SJCRH30 (cell line): ENCODE measurements around the gene PARVB. TPM values are rescaled to one million over a fixed set of nuclear protein-coding genes. Genes with fewer than 3 reads are reported as not detected.

Source experiments
- DNase-seq, 2 experiments: peaks; one replicate each; pipeline ENCODE4 v3.0.0-alpha.2; 2015 to 2020
- H3K27ac ChIP-seq: fragments of 250-450 bp; sonication (Bioruptor Pico); 2 replicates; pipeline ENCODE4 v1.5.1; 2020; ENCODE audit warnings: mild to moderate bottlenecking, moderate library complexity
- H3K27me3 ChIP-seq: fragments of 250-450 bp; sonication (Bioruptor Pico); 2 replicates; pipeline ENCODE4 v1.5.1; 2020; ENCODE audit warnings: mild to moderate bottlenecking, moderate library complexity
- H3K36me3 ChIP-seq: fragments of 250-450 bp; sonication (Bioruptor Pico); 2 replicates; pipeline ENCODE4 v1.5.1; 2020; ENCODE audit warnings: mild to moderate bottlenecking, moderate library complexity
- H3K4me1 ChIP-seq: fragments of 250-450 bp; sonication (Bioruptor Pico); 2 replicates; pipeline ENCODE4 v1.5.1; 2020; ENCODE audit warnings: mild to moderate bottlenecking, moderate library complexity
- H3K4me3 ChIP-seq: fragments of 250-450 bp; sonication (Bioruptor Pico); 2 replicates; pipeline ENCODE4 v1.5.1; 2020; ENCODE audit warnings: mild to moderate bottlenecking, moderate library complexity
- H3K9me3 ChIP-seq: fragments of 250-450 bp; sonication (Bioruptor Pico); replicated peaks from 2 replicates; pipeline ENCODE4 v1.5.1; 2020; ENCODE audit warnings: mild to moderate bottlenecking, moderate library complexity
- total RNA-seq: library from RNA; depleted of rRNA; stranded (reverse); fragments of >200 nt; shearing (Covaris generic); gene quantifications from 2 replicates; pipeline ENCODE4 v1.2.3, GENCODE V29; 2014

The PARVB gene
- total RNA-seq, 1 experiment from 2014 or later = not detected

DNA sequence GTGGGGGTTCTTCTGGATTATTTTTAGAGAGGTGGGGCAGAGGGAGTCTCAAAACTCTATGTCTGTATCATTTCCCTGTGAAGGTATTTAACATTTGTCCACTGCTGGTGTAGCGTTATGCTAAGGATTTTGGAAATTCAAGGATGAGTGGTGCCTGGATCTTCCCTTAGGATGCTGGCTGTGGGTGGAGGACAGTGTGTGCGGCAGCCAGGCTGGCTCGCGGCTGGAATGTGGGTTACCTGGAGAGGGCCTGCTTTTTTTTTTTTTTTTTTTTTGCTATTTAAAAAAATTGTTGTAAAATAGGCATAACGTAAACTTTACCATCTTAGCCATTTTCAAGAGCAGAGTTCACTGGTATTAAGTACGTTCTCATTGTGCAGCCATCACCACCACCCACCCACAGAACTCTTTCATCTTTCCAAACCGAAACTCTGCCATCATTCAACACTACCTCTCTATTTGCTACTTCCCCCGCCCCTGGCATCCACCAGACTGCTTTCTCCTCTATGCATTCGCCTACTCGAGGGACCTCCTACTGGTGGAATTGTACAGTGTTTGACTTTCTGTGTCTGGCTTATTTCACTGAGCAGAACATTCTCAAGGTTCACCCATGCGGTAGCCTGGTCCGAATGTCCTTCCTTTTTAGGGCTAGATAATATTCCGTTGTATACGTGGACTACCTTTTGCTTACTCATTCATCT, 67.1 kb downstream of the PARVB start:
- Histone ChIP-seq H3K27me3 (no peaks in the 10 kb centered on the region), H3K9me3 (no peaks in the 10 kb centered on the region), H3K27ac (no peak overlapping the region), H3K36me3 (no peaks in the 10 kb centered on the region), H3K4me1 (no peaks in the 10 kb centered on the region), H3K4me3 (no peak overlapping the region)
- peak in 1 of 2 experiments; percentile 4 for DNase-seq

DNA sequence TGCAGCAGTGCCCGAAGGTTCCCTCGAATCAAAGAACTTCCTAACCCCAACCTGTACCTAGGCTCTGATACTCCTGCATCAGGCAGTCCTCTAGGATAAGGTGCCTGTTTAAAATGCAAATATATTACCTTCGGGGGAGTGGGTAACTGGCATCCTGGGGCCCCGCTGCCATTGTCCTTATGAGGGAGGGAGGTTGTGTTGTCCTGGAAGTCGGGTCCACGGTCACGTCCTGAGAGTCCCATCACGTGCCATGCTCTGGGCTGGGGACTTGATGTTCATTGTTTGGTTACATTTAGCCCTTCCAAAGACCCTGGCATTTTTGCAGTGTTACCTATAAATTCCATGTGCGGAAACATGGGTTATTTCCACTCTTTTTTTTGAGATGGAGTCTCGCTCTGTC, 67.6 kb downstream of the PARVB start:
- Histone ChIP-seq H3K4me1 (no peaks in the 10 kb centered on the region), H3K27me3 (no peaks in the 10 kb centered on the region), H3K36me3 (no peaks in the 10 kb centered on the region), H3K27ac (no peak overlapping the region), H3K4me3 (no peak overlapping the region), H3K9me3 (no peaks in the 10 kb centered on the region)
- DNase-seq = no peak

DNA sequence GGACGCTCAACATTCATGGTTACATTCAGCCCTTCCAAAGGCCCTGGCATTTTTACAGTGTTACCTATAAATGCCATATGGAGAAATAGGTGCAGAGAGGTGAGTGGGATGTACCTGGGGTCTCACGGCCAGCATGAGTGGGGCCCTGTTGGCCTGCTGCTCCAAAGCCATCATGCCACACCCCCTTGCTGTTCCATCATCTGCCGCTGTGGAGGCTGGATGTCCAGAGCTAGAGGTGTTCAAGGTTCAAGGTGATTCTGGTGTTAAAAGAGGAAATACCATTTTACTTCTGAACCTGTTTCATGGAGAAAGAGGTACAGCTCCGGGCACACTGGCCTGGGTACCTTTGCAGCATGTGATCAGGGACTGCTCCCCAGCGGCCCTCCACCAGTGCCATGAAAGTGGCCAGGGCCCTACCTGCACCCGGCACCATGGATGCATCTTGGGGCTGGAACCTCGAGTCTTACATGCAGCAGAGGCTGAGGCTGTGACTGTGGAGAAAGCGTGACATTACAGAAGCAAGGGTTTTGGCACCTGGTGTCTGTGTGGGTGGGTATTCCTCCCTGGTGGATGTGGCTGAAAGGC, 68.6 kb downstream of the PARVB start:
- no peak overlapping the region for H3K27ac ChIP-seq
- no peaks in the 10 kb centered on the region for H3K9me3 ChIP-seq
- H3K27me3 ChIP-seq = no peaks in the 10 kb centered on the region; the same call in 1 of the 2 replicates
- no peak overlapping the region for H3K4me3 ChIP-seq
- no peaks in the 10 kb centered on the region for H3K4me1 ChIP-seq
- no peaks in the 10 kb centered on the region for H3K36me3 ChIP-seq
- no peak for DNase-seq

DNA sequence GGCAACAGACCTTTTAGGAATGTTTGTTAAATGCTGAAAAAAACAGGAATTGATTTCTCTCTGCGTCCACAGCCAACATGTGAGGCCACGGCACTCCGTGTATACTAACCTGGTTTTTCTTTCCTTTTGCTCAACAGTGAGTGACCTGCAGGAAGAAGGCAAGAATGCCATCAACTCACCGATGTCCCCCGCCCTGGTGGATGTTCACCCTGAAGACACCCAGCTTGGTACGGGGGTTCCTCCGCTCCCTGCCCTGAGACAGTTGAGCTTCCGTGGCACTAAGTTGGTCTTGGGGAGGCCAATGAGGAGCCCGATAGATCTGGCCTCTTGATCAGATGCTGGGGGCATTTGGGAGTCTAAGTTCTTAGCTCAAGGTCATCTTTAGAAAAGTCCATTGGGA, 69.7 kb downstream of the PARVB start:
- no peak overlapping the region for H3K4me3 ChIP-seq
- DNase-seq = no peak
- H3K9me3 ChIP-seq = no peaks in the 10 kb centered on the region
- H3K27me3 ChIP-seq = no peaks in the 10 kb centered on the region; the same call in 1 of the 2 replicates
- no peak overlapping the region for H3K27ac ChIP-seq
- H3K4me1 ChIP-seq = no peaks in the 10 kb centered on the region
- H3K36me3 ChIP-seq = no peaks in the 10 kb centered on the region

DNA sequence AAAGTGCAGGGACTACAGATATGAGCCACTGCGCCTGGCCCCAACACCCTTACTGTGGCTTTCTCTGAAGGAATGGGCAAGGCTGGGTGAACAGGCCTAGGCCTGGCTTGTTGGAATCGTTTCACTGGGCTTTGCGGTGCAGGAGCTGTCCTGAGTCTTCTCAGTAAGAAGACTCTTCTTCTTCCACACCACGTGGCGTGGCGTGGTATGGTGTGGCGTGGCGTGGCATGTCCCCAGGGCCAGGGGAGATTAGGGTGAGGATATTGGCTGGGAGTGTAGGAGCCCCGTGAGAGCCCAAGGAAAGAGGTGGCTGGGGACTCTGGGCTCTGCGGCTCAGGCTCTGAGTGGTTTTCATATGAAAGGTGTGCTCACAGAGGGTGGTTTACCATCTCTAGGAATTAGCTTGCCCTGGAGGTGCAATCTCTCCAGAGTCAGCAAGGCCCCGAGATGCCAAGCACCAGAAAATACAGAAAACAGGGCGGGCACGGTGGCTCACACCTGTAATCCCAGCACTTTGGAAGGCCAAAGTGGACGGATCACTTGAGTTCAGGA, 70.7 kb downstream of the PARVB start:
- no peak for DNase-seq
- H3K9me3 ChIP-seq = no peaks in the 10 kb centered on the region
- no peaks in the 10 kb centered on the region; the same call in 1 of the 2 replicates for H3K27me3 ChIP-seq
- H3K4me3 ChIP-seq = no peak overlapping the region
- no peak overlapping the region for H3K27ac ChIP-seq
- no peaks in the 10 kb centered on the region for H3K4me1 ChIP-seq
- H3K36me3 ChIP-seq = no peaks in the 10 kb centered on the region

DNA sequence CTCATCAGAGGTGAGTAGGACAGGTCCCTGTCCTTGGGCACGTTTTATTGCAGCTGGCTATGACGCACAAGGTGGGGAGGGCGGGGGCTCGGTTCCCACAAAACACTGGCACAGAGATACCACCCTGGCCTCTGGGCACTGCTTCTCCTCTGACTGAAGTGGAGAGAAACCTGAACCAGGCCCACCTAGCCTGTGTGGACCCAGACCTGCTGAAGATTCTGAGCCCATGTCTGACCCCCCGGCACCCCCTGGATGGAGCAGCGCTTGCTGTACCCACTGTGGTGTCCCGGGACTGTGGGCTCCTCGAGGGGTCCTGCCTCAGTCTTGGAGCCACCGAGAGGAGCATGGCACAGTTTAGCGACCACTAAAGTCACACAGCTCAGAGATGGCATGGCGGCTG, 72.6 kb downstream of the PARVB start:
- no peaks in the 10 kb centered on the region for H3K9me3 ChIP-seq

DNA sequence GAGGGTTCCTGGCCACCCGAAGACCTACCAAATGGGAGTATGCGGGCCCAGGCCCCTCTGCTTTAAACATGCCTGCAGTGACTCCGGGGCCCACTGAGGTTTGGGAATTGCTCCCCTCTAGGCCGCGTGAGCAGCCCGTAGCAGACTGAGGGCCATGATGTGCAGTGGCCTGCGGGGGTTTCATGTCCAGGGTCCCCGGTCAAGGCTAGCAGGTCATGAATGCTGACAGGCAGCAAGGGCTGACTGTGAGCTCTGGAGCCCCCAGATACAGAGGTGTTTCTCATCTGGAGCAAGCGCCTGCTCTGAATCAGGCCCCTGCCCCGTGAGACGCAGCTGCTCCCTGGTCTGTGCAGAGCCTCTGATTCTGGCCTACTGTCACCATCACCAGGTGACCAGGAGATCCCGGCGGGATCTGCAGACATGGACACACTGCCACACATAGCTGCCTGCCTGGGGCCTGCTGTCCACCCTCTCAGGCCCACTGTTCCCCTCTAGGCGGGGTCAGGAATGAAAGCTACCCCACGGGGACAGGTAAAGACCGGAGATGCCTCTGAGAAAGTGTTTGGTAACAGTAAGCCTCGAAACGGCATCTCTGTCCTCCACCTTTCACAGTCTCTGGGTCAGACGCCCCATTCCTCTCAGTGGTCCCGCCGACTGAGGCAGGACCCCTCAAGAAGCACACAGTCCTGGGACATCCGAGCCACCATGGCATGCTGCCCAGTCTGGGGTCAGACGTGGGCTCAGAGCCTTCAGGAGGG, 73.3 kb downstream of the PARVB start:
- H3K9me3 ChIP-seq = no peaks in the 10 kb centered on the region
- no peaks in the 10 kb centered on the region; the same call in 1 of the 2 replicates for H3K27me3 ChIP-seq
- no peaks in the 10 kb centered on the region for H3K36me3 ChIP-seq
- no peak overlapping the region for H3K27ac ChIP-seq
- H3K4me3 ChIP-seq = no peak overlapping the region
- no peak for DNase-seq
- H3K4me1 ChIP-seq = no peaks in the 10 kb centered on the region

More for the DNA sequence above, 72.6 kb downstream of the PARVB start:
- no peak for DNase-seq
- Histone ChIP-seq H3K36me3 (no peaks in the 10 kb centered on the region), H3K4me3 (no peak overlapping the region), H3K4me1 (no peaks in the 10 kb centered on the region), H3K27me3 (no peaks in the 10 kb centered on the region; the same call in 1 of the 2 replicates), H3K27ac (no peak overlapping the region)

DNA sequence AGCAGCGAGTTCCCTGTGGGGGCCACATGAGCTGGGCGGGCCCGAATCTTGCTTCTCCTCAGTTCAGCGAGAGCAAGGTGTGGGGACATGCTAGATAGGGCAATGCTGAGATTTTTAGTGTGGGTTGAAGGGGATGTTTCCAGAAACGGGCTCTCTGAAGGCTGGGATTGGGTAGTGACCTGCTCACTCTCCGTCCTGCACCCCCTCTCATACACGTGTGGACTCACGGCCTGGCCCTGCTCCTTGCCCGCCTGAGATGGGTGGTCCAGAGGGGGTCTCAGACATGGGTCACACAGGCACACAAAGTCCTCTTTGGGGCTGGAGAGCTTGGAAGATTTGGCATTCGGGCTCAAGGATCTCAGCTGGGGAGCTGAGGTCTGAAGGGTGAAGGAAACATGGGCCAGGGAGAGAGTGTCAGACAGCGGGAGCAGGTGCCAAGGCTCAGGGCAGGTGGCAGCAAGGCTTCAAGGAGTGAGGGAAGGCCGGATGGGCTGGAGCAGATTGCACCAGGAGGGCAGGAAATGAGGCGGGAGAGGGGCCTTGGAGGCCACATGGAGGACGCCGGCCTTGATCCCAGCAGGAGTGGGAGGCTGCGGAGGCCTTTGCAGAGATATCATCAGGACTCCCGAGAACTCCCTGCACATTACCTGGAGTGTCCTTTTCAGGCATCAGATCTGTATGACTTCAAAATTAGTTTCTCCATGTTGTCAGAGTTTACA, 74.1 kb downstream of the PARVB start:
- Histone ChIP-seq H3K27ac (no peak overlapping the region), H3K4me1 (no peaks in the 10 kb centered on the region), H3K9me3 (no peaks in the 10 kb centered on the region), H3K4me3 (no peak overlapping the region), H3K36me3 (no peaks in the 10 kb centered on the region), H3K27me3 (no peaks in the 10 kb centered on the region; the same call in 1 of the 2 replicates)
- no peak for DNase-seq

DNA sequence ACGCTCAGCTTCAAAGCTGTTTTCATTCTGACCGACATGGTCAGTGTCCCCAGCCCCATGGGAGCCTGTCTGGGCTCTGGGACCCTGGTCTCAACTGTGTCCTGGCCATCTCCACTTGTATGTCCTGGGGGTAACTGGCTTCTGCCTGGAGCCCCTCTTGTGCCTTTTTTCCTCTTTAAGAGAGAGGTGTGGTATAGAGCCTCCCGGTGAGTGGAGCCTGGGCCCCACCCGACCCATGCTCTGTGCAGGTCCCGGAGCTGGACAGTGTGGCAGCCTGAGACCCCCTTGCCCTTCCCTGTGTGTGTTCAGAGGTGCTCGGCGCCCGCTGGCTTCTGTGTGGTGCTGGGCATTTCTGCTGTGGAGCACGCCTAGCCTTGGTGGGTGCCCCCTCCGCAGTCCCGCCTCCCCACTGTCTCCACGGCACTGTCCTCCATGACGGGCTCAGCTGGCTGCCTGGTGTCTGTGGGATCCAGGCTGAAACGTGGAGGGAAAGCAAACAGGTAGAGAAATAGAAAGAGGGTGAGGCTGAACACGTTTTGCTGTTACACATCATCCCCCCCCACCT, 74.9 kb downstream of the PARVB start:
- Histone ChIP-seq H3K27ac (no peak overlapping the region), H3K4me1 (no peaks in the 10 kb centered on the region), H3K36me3 (no peaks in the 10 kb centered on the region), H3K4me3 (no peak overlapping the region), H3K27me3 (no peaks in the 10 kb centered on the region; the same call in 1 of the 2 replicates), H3K9me3 (no peaks in the 10 kb centered on the region)
- no peak for DNase-seq

DNA sequence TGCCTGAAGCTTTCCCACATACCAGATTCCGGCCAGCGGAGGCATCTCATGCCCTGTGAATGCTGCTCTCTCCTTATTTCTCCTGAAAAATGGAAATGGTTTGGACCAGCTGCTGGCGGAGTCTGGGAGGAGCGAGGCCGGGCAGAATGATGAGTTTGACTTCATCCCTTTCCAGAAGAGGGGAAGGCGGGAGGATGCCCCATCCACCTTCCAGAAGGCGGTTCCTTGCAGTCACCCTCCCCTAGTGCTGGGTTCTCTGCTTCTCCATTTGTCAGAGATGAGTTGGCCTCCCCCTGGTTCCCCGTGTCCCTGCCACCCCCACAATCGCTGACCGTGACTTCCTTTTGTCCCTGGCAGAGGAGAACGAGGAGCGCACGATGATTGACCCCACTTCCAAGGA, 75.6 kb downstream of the PARVB start:
- no peak for DNase-seq
- Histone ChIP-seq H3K4me1 (no peaks in the 10 kb centered on the region), H3K9me3 (no peaks in the 10 kb centered on the region), H3K27ac (no peak overlapping the region), H3K36me3 (no peaks in the 10 kb centered on the region), H3K27me3 (no peaks in the 10 kb centered on the region; the same call in 1 of the 2 replicates), H3K4me3 (no peak overlapping the region)

DNA sequence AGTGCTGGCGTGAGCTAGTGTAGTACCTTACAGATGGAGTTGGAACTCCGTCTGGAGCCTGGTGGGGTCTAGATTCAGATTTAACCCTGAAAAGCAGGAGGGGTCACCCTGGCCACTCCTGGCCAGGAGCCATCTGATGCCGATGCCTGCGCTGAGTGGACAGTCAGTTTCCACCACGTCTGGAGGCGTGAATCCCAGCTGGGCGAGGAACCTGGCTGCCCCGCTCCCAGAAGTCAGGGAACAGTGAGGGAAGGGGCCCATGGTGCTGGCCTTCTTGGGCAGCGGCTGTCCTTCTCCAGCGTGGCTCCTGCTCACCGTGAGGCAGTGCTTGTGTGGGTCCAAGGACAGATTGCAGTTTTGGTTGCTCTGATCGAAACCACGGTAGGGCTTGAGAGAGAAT, 76.3 kb downstream of the PARVB start:
- Histone ChIP-seq H3K27ac (no peak overlapping the region), H3K9me3 (no peaks in the 10 kb centered on the region), H3K36me3 (no peaks in the 10 kb centered on the region), H3K27me3 (no peaks in the 10 kb centered on the region; the same call in 1 of the 2 replicates), H3K4me1 (no peaks in the 10 kb centered on the region), H3K4me3 (no peak overlapping the region)
- DNase-seq = no peak

DNA sequence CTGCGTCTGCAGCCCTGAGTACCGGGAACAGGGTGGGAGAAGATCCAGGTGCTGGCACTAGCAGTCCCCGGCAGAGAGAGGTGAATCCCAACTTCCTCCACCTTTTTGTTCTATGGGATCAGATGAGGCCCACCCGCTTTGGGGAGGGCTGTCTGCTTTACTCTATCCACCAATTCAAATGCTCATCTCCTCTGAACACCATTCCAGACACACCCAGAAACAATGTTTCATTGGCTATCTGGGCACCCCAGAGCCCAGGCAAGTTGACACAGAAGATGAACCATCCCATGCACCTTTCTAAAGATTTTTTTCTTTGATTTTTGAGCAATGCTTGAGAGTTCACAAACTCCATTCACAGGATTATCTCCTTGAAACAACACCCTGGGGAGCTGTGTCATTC, 78.0 kb downstream of the PARVB start:
- H3K27me3 ChIP-seq = no peaks in the 10 kb centered on the region; the same call in 1 of the 2 replicates
- H3K4me3 ChIP-seq = no peak overlapping the region
- H3K27ac ChIP-seq = no peak overlapping the region
- H3K9me3 ChIP-seq = no peaks in the 10 kb centered on the region
- H3K4me1 ChIP-seq = no peaks in the 10 kb centered on the region
- no peak for DNase-seq
- H3K36me3 ChIP-seq = no peaks in the 10 kb centered on the region

DNA sequence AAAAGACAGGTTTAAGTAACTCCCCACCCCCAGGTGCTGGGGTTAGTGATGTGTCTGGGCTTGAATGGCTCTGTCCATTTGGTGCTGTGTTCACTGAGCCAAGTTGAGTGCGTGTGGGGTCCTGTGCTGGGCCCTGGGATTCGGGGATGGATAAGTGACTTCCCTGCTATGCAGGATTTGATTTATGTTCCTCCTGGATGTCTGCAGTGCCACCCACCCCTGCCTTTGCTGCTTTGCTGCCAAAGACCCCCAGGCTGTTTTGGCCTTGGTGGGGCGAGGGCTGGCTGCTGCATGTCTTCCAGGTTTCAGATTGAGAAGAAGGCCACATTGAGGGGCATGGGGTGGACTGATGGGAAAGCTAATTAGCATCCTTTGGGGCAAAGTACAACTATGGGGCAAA, 78.8 kb downstream of the PARVB start:
- DNase-seq = no peak
- Histone ChIP-seq H3K36me3 (no peaks in the 10 kb centered on the region), H3K9me3 (no peaks in the 10 kb centered on the region), H3K4me1 (no peaks in the 10 kb centered on the region), H3K4me3 (no peak overlapping the region), H3K27ac (no peak overlapping the region), H3K27me3 (no peaks in the 10 kb centered on the region; the same call in 1 of the 2 replicates)

DNA sequence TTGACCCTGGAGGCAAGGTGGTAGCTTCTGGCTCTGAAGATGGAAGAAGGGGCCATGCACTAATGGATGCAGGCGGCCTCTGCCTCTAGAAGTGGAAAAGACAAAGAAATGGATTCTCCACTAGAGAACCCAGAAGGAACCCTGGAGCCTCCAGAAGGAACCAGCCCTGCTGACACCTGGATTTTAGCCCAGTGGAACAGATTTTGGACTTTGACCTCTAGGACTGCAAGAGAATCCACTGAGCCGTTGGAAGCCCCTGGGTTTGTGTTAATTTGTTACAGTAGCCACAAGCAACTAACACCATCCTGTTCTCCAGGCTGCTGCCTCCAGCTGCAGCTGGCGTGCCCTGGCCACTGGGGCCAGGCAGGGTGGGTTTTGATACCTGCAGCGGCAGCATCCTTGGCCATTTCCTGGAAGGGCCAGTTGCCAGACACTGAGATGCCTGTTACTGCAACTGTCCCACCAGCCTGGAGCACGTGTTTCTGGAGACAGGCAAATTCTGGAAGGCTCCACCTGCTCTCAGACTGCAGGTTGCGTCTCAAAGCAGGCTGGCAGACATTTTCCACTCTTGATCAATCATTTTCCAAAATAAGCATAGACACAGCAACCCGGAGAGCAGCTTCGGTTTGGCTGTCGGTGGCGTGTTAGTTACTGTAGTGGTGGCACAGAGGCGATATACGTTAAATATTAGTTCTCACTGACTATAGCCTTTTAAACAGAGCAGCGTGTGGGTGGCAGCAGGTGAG, 79.8 kb downstream of the PARVB start:
- Histone ChIP-seq H3K27me3 (no peaks in the 10 kb centered on the region), H3K4me3 (no peak overlapping the region)
- DNase-seq = no peak

More for the DNA sequence above, 79.8 kb downstream of the PARVB start:
- no peaks in the 10 kb centered on the region for H3K9me3 ChIP-seq
- no peak overlapping the region for H3K27ac ChIP-seq
- no peaks in the 10 kb centered on the region for H3K36me3 ChIP-seq
- H3K4me1 ChIP-seq = no peaks in the 10 kb centered on the region
